Upper lobe of right lung (tissue), 1 donor: Measurements from ENCODE around the gene F7. TPM values are rescaled to one million over a fixed set of nuclear protein-coding genes. Genes with fewer than 3 reads are reported as not detected.

ENCODE experiments used
- ATAC-seq: fragments of 200-7000 bp; cut with Tn5 transposase; one replicate; pipeline ENCODE4 v1.9.1; 2020; ENCODE audit warnings: mild to moderate bottlenecking, moderate library complexity
- DNase-seq: peaks from one replicate; pipeline ENCODE4 v3.0.0-alpha.2; 2020
- H3K27ac ChIP-seq: fragments of 200-600 bp; one replicate; pipeline ENCODE4 v1.8.0; 2022
- H3K27me3 ChIP-seq: fragments of 200-600 bp; one replicate; pipeline ENCODE4 v1.8.0; 2022; ENCODE audit warnings: mild to moderate bottlenecking
- H3K36me3 ChIP-seq: fragments of 200-600 bp; one replicate; pipeline ENCODE4 v1.8.0; 2022
- H3K4me1 ChIP-seq: fragments of 200-600 bp; one replicate; pipeline ENCODE4 v1.8.0; 2022
- H3K4me3 ChIP-seq: fragments of 200-600 bp; one replicate; pipeline ENCODE4 v1.8.0; 2022; ENCODE audit warnings: mild to moderate bottlenecking
- H3K9me3 ChIP-seq: fragments of 200-600 bp; one replicate; pipeline ENCODE4 v1.8.0; 2022
- CTCF ChIP-seq: fragments of 200-600 bp; IDR thresholded peaks from one replicate; pipeline ENCODE4 v1.8.0; 2022; ENCODE audit warnings: antibody characterized with exemption
- intact Hi-C: fragments of 100-400 bp; cut with DNase I; formaldehyde crosslinking; loops from one replicate; pipeline ENCODE4 v1.11.0; 2022
- total RNA-seq: library from RNA; stranded (reverse); fragmentation: NEBNext Ultra II Directional; extraction: Animal tissue kit (Norgen Biotek cat#: 25700); gene quantifications from one replicate; pipeline ENCODE4 v1.2.1, GENCODE V29; 2021
- donor health status: DM: no; HTN: yes; CAD: no; lungs with severe emphysema.

Gene F7
- total RNA-seq, 1 donor from 2014 or later: 0.61 TPM

DNA sequence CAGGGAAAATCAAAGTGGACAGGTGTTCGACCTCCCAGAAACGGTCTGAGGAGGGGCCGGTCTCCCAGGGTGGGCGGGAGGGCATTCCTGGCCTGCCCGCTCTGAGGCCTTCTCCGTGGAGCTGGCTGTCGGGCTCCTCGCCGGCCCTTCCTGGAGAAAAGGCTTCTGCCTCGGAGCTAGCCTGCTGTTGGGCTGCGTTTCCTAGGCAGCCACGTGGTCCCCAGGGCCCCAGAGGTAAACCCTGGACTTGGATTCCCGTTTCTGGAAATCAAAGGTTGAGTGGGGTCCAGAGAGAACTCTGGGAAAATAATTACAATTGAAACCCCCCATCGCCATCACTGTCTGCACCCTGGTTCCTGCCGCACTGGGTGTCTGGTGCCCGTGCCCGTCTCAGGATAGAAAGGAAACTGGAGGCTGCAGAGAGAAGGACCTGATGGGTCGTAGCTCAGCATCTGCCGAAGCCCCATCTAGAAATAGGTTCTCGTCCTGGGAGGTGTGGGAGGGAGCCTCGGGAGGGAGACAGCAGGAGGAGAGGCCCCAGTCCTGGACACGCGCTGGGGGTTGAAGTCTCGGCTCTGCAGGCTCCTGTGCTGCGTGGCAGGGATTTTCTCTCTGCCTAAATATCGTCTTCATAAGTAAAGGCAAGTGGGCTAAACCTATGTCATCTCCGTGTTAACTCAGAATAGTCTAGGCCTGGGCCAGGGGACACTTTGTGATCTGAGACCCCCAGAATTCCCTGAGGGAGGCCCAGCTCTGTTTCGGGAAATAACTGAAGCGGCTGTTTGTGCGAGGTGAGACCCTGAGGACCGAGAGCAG is 45.2 kb downstream of the F7 start:
- Histone ChIP-seq H3K4me3 (no peak overlapping the region), H3K27me3 (no peaks in the 10 kb centered on the region), H3K36me3 (no peaks in the 10 kb centered on the region), H3K27ac (no peak overlapping the region), H3K4me1 (peaks cover 10% of the 10 kb centered on the region), H3K9me3 (no peaks in the 10 kb centered on the region)
- DNase-seq (no peak), ATAC-seq (no peak)
- no peak for TF ChIP-seq CTCF
- intact Hi-C loops: no loop called here

DNA sequence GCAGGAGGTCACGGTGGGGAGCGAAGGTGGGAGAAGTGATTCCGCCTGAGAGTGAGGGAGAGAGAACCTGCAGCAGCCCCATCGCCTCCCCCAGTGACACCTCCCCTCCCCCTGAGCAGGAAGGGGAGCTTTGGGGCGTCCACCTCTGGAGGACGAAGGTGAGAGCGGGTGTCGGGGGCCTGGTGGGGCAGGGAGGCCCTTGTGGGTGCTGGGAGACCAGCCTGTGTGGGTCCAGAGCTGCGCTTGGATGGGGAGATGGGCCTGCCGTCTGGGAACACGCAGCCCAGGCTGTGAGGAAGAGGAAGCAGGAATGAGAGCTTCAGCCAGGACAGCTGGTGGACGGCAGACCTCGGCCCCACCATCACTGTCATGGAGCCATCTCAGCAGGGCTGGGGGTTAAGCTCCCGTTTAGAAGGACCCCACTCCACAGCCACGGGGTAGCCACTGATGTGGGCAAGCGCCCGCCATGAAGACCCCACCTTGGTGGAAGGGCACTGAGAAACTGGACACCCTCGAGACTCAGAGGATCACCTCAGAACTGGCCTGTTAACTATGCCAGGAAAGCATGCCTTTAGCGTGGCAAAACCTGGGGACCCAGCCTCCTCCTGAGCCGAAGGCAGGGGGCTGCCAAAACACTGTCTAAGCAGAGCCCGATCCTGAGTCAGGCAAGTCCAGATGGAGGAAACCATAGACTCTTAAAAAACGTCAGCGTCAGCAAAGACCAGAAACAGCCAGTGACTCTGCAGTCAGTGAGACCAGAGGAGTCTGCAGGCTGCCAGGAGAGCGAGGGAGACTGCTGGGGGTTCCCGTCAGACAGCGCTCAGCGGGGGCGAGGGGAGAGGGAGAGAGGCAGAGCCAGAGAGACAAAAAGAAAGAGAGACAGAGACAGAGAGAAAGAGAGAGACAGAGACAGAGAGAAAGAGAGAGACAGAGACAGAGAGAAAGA is 46.4 kb downstream of the F7 start:
- Histone ChIP-seq H3K4me1 (peaks cover 10% of the 10 kb centered on the region), H3K27ac (no peak overlapping the region), H3K4me3 (no peak overlapping the region), H3K36me3 (no peaks in the 10 kb centered on the region), H3K9me3 (no peaks in the 10 kb centered on the region), H3K27me3 (no peaks in the 10 kb centered on the region)
- DNase-seq (no peak), ATAC-seq (no peak)
- TF ChIP-seq CTCF: no peak
- intact Hi-C loops: no loop called here

- ATAC-seq: no peak
These were observed 47.0 kb downstream of the F7 start for GRCh38 chr13:113152691-113152983.

GRCh38 chr13:113152984-113153809 is 47.6 kb downstream of the F7 start:
- H3K4me3 ChIP-seq: peak overlapping the region; percentile 55
- DNase-seq: peak; percentile 74
- H3K27me3 ChIP-seq: no peaks in the 10 kb centered on the region
- peaks cover 10% of the 10 kb centered on the region for H3K4me1 ChIP-seq
- no peak for TF ChIP-seq CTCF
- H3K27ac ChIP-seq: peak overlapping the region; percentile 72
- intact Hi-C loops: no loop called here
- ATAC-seq: peak; percentile 42
- H3K36me3 ChIP-seq: no peaks in the 10 kb centered on the region
- H3K9me3 ChIP-seq: no peaks in the 10 kb centered on the region

More at GRCh38 chr13:113152691-113152983, 47.0 kb downstream of the F7 start:
- no peak for DNase-seq
- intact Hi-C loops: no loop called here
- no peak for TF ChIP-seq CTCF
- Histone ChIP-seq H3K36me3 (no peaks in the 10 kb centered on the region), H3K27ac (no peak overlapping the region), H3K4me1 (peaks cover 10% of the 10 kb centered on the region), H3K9me3 (no peaks in the 10 kb centered on the region), H3K27me3 (no peaks in the 10 kb centered on the region), H3K4me3 (peak overlapping the region; percentile 55)
